ENCODE data around the gene GPR84. TPM values are rescaled to one million over a fixed set of nuclear protein-coding genes. Genes with fewer than 3 reads are reported as not detected.
A peak's percentile ranks its signal among the peaks of the same experiment; 100 is the strongest.

GPR84 gene
- total and polyA plus RNA-seq, 9 of the 15 experiments (the other 6 are each of a cell fraction or from before 2014, with no cell fraction given): 0.07 to 0.18 (median 0.11) TPM; not detected in 5

- TF ChIP-seq GATAD2B (IDR thresholded peaks at IDR 0.05; ENCODE audit: borderline replicate concordance) (0 out of 2 replicates have a peak, but pooled peaks have one; percentile 31), PCBP1 (IDR thresholded peaks at IDR 0.05; ENCODE audit: low read depth, low read length, poor library complexity, severe bottlenecking) (no peak), RB1 (IDR thresholded peaks at IDR 0.05; ENCODE audit: low read depth) (peak; percentile 54; the same call in 1 of the 2 replicates), SIRT6 (IDR thresholded peaks at IDR 0.05; ENCODE audit: low read depth, low read length) (no peak)
Observed at GRCh38 chr12:54378796-54379397, 14.6 kb upstream of the GPR84 start (continued).

GRCh38 chr12:54377797-54378515 is 13.7 kb upstream of the GPR84 start:
- 86% methylated on average over 5 of the region's 6 CpGs for WGBS (ENCODE audit: insufficient coverage, low coverage, missing lambda C conversion rate)
- BruUV-seq (replicated peaks): no TSS peak

More at GRCh38 chr12:54377797-54378515, 13.7 kb upstream of the GPR84 start:
- in situ Hi-C loops (cut with MboI) (no loop called here), intact Hi-C loops (cut with micrococcal nuclease) (no loop called here)
- H3K9me1 ChIP-seq (ENCODE audit: control insufficient read depth, insufficient read depth, low read length): peaks cover 8% of the 10 kb centered on the region
- peak overlapping the region in 1 of 2 experiments; percentile 72; a peak in 1 of 4 replicates for H3K9ac ChIP-seq (ENCODE audit: insufficient read depth in 1 of 2, low read depth in 2 of 2, low read length in 2 of 2)
- no peak for FAIRE-seq
- H3K4me3 ChIP-seq: no peak overlapping the region
- peaks cover 40 to 47% of the 10 kb centered on the region in 2 experiments; a peak in 4 of 5 replicates for H3K4me1 ChIP-seq (replicated peaks in 1 of 2; ENCODE audit: control insufficient read depth in 2 of 2, insufficient read depth in 2 of 2, low read length in 2 of 2)
- ChIA-PET CTCF (ENCODE audit: low intra/inter-chr PET ratio) (interaction anchor here (2.4 to 3.8 kb wide), 2 partner anchors 9 to 41 kb away, joined by 16 to 50 read pairs; no protein-coding TSS in a partner anchor), POLR2A (no interaction called here)
- DNase-seq (ENCODE audit: extremely low read depth in 1 of 4, low spot score in 3 of 4): no peak
- no peak overlapping the region for H3K4me2 ChIP-seq (ENCODE audit: insufficient read depth, low read length)
- H3K9me3 ChIP-seq (replicated peaks; ENCODE audit: control insufficient read depth, insufficient read depth, low read depth, low read length): no peaks in the 10 kb centered on the region
- H3K27ac ChIP-seq (ENCODE audit: extremely low read depth, low read depth, low read length): no peak overlapping the region
- H3K27me3 ChIP-seq (ENCODE audit: control insufficient read depth in 2 of 2, insufficient read depth in 2 of 2, low read length in 2 of 2): no peaks in the 10 kb centered on the region
- no peak for ATAC-seq
- TF ChIP-seq RBFOX2 (IDR thresholded peaks at IDR 0.05; ENCODE audit: low read depth, low read length): 0 out of 2 replicates have a peak, but pooled peaks have one; percentile 2
- TF ChIP-seq FOXA1 (IDR thresholded peaks at IDR 0.05; ENCODE audit: borderline replicate concordance): no peak
- H2AFZ ChIP-seq (ENCODE audit: low read depth, low read length): no peak overlapping the region
- peaks cover 90% of the 10 kb centered on the region for H3K36me3 ChIP-seq (ENCODE audit: control insufficient read depth, insufficient read depth, low read length)
- peaks cover 12% of the 10 kb centered on the region for H4K20me1 ChIP-seq (replicated peaks; ENCODE audit: control insufficient read depth, insufficient read depth, low read length)
- peaks cover 48% of the 10 kb centered on the region for H3K79me2 ChIP-seq (ENCODE audit: control insufficient read depth, insufficient read depth, low read length)

Data from K562 (cell line).